A549 (cell line): ENCODE results near the gene TXNDC8.

Experiments used
- EP300 ChIP-seq, 2 experiments: fragments of >200 bp; sonication (Bioruptor Twin); formaldehyde crosslinking; IDR thresholded peaks; 2 replicates in 1 of 2; 3 replicates in 1 of 2; pipeline ENCODE4 v1.6.1; 2016 to 2017
- HMGXB4 ChIP-seq: fragments of 250-450 bp; sonication (Bioruptor Pico); IDR thresholded peaks from 2 replicates; pipeline ENCODE4 v1.5.0; 2021; ENCODE audit warnings: mild to moderate bottlenecking, moderate library complexity, borderline replicate concordance
- POLR2A ChIP-seq: IDR thresholded peaks from 2 replicates; pipeline ENCODE4 v1.6.1; 2012; ENCODE audit warnings: mild to moderate bottlenecking, low read length
- TP53 ChIP-seq: fragments of 250-450 bp; sonication (Bioruptor Pico); IDR thresholded peaks from 2 replicates; pipeline ENCODE4 v1.5.0; 2021; ENCODE audit warnings: mild to moderate bottlenecking, moderate library complexity
- TF ChIP-seq, protein P1 (sequence below): fragments of >200 bp; sonication (Bioruptor Twin); formaldehyde crosslinking; IDR thresholded peaks from 3 replicates; pipeline ENCODE4 v1.5.1; 2016
- TF ChIP-seq, protein P2 (sequence below): fragments of 150-350 bp; IDR thresholded peaks from 2 replicates; pipeline ENCODE4 v1.6.1; 2014; ENCODE audit warnings: low read depth, mild to moderate bottlenecking, low read length

DNA sequence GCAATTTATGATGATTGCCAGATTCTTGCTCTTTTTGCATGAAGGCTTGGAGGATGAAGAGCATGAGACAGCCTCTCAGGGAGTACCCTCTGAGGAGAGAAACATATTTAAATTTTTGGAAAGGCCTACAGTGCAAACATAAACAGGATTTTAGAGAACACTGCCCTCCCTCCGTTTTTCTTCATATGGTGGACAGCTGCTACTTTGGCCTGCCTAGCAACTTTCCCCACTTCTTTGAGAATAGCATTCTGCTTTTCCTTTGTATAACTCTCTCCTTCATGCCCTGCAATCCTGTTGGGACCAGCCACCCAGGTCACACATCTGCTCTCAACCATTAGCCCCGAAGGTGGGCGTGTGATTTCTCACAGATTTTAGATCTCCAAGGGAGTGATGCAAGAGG is 60.9 kb downstream of the TXNDC8 start:
- no peak for TF ChIP-seq EP300 (IDR thresholded peaks at IDR 0.05)
- TF ChIP-seq HMGXB4 (CRISPR knock-in tag), result no peak
- TF ChIP-seq, protein P1, sequence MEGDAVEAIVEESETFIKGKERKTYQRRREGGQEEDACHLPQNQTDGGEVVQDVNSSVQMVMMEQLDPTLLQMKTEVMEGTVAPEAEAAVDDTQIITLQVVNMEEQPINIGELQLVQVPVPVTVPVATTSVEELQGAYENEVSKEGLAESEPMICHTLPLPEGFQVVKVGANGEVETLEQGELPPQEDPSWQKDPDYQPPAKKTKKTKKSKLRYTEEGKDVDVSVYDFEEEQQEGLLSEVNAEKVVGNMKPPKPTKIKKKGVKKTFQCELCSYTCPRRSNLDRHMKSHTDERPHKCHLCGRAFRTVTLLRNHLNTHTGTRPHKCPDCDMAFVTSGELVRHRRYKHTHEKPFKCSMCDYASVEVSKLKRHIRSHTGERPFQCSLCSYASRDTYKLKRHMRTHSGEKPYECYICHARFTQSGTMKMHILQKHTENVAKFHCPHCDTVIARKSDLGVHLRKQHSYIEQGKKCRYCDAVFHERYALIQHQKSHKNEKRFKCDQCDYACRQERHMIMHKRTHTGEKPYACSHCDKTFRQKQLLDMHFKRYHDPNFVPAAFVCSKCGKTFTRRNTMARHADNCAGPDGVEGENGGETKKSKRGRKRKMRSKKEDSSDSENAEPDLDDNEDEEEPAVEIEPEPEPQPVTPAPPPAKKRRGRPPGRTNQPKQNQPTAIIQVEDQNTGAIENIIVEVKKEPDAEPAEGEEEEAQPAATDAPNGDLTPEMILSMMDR, result no peak
- no peak for TF ChIP-seq TP53 (CRISPR knock-in tag)
- no peak for TF ChIP-seq POLR2A
- TF ChIP-seq, protein P2, sequence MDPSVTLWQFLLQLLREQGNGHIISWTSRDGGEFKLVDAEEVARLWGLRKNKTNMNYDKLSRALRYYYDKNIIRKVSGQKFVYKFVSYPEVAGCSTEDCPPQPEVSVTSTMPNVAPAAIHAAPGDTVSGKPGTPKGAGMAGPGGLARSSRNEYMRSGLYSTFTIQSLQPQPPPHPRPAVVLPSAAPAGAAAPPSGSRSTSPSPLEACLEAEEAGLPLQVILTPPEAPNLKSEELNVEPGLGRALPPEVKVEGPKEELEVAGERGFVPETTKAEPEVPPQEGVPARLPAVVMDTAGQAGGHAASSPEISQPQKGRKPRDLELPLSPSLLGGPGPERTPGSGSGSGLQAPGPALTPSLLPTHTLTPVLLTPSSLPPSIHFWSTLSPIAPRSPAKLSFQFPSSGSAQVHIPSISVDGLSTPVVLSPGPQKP, result no peak
